Uterus (tissue), 2 donors: ENCODE data around the gene CDH10.

Experiments
- POLR2A ChIP-seq, 2 donors: fragments of 450-650 bp; IDR thresholded peaks; one replicate each; pipeline ENCODE4 v1.6.1; 2016; ENCODE audit warnings: antibody characterized with exemption in 2 of 2, mild to moderate bottlenecking in 1 of 2, moderate library complexity in 1 of 2
- TF ChIP-seq, protein P1 (sequence below), 4 experiments: fragments of 200-600 bp in 2 of 4; fragments of 450-650 bp in 2 of 4; sonication (generic) in 2 of 4; IDR thresholded peaks; one replicate each; pipeline ENCODE4 v1.5.1; 2016 to 2019; ENCODE audit warnings: antibody characterized with exemption in 4 of 4, mild to moderate bottlenecking in 2 of 4, moderate library complexity in 1 of 4

DNA sequence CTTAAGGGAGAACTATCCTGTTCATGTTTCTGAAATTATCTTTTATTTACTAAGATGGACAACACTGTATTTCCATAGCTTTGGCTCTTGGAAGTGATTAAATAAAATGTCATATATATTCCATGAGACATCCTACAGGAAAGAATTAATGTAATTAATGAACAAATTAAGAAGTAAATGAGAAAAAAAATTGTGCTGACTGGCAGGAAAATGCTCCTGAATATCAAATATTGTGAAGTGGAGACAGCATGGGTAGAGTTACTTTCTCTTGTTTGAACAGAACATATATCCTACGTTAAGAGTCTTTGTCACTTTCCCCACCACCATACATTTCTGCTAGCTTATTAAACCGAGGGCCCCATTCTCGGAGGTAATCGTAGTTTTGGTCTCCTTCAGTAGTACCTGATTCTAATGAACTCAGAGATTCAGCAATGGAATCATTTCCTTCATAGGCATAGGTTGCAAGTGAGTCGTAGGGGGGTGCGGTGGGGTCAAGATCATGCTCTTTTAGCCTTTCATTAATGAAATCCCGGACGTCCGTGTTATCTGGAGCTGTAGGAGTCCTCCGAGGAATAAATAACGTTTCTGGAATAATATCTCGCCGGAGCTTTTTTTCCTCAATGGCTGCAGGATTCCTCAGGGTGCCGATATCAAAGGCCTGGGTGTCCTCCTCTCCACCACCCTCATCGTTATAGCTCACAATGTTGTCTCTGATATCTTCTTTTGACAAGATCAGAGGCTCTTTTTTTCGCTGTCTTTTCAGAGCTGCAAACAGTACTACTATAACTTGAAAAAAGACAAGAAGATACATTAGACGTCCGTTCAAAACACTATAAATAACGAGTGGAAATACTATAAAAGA, 157.2 kb downstream of the CDH10 start:
- TF ChIP-seq, protein P1, sequence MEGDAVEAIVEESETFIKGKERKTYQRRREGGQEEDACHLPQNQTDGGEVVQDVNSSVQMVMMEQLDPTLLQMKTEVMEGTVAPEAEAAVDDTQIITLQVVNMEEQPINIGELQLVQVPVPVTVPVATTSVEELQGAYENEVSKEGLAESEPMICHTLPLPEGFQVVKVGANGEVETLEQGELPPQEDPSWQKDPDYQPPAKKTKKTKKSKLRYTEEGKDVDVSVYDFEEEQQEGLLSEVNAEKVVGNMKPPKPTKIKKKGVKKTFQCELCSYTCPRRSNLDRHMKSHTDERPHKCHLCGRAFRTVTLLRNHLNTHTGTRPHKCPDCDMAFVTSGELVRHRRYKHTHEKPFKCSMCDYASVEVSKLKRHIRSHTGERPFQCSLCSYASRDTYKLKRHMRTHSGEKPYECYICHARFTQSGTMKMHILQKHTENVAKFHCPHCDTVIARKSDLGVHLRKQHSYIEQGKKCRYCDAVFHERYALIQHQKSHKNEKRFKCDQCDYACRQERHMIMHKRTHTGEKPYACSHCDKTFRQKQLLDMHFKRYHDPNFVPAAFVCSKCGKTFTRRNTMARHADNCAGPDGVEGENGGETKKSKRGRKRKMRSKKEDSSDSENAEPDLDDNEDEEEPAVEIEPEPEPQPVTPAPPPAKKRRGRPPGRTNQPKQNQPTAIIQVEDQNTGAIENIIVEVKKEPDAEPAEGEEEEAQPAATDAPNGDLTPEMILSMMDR (IDR thresholded peaks at IDR 0.05), result no peak
- TF ChIP-seq POLR2A (IDR thresholded peaks at IDR 0.05), result no peak
